HAP-1 (cell line): ENCODE results near the gene VWA3B.

ENCODE experiments used
- DNase-seq, 2 experiments: peaks; one replicate each; pipeline ENCODE4 v3.0.0-alpha.2; 2016 to 2020; ENCODE audit warnings: low spot score in 2 of 2
- H3K27me3 ChIP-seq: fragments of 250-450 bp; sonication (Bioruptor Pico); 2 replicates; pipeline ENCODE4 v1.5.1; 2020; ENCODE audit warnings: low read depth, mild to moderate bottlenecking, moderate library complexity
- H3K36me3 ChIP-seq: fragments of 250-450 bp; sonication (Bioruptor Pico); replicated peaks from 2 replicates; pipeline ENCODE4 v1.5.1; 2020; ENCODE audit warnings: mild to moderate bottlenecking
- H3K4me1 ChIP-seq: fragments of 250-450 bp; sonication (Bioruptor Pico); 2 replicates; pipeline ENCODE4 v1.5.1; 2020; ENCODE audit warnings: mild to moderate bottlenecking
- H3K4me3 ChIP-seq: fragments of 250-450 bp; sonication (Bioruptor Pico); 2 replicates; pipeline ENCODE4 v1.5.1; 2020; ENCODE audit warnings: mild to moderate bottlenecking, moderate library complexity
- H3K9me3 ChIP-seq: fragments of 250-450 bp; sonication (Bioruptor Pico); 2 replicates; pipeline ENCODE4 v1.5.1; 2020; ENCODE audit warnings: mild to moderate bottlenecking, moderate library complexity
- in situ Hi-C: fragments of 300-500 bp; cut with MboI; formaldehyde crosslinking; loops from 3 replicates; pipeline ENCODE4 v1.14.3; 2020; ENCODE audit warnings: low sequenced_read_pairs, inconsistent platforms, mixed read lengths

VWA3B gene

GRCh38 chr2:98065808-98066207, 21.2 kb upstream of the VWA3B start:
- Histone ChIP-seq H3K4me3 (no peak overlapping the region), H3K4me1 (peaks cover 4% of the 10 kb centered on the region), H3K9me3 (no peaks in the 10 kb centered on the region), H3K27me3 (no peaks in the 10 kb centered on the region), H3K36me3 (no peaks in the 10 kb centered on the region)
- in situ Hi-C loops = no loop called here
- DNase-seq = no peak

- Histone ChIP-seq H3K9me3 (no peaks in the 10 kb centered on the region), H3K36me3 (no peaks in the 10 kb centered on the region), H3K4me3 (no peak overlapping the region), H3K27me3 (no peaks in the 10 kb centered on the region), H3K4me1 (peaks cover 10% of the 10 kb centered on the region)
- in situ Hi-C loops = no loop called here
- DNase-seq = no peak
These were observed 19.8 kb upstream of the VWA3B start for GRCh38 chr2:98067160-98067559.

- H3K4me1 ChIP-seq = peaks cover 10% of the 10 kb centered on the region
These were observed 16.9 kb upstream of the VWA3B start for GRCh38 chr2:98070081-98070480.

GRCh38 chr2:98072442-98072841, 14.5 kb upstream of the VWA3B start:
- no peak overlapping the region for H3K4me3 ChIP-seq
- peaks cover 4% of the 10 kb centered on the region; the same call in 1 of the 2 replicates for H3K9me3 ChIP-seq
- H3K36me3 ChIP-seq = no peaks in the 10 kb centered on the region
- H3K4me1 ChIP-seq = peaks cover 10% of the 10 kb centered on the region
- H3K27me3 ChIP-seq = no peaks in the 10 kb centered on the region
- in situ Hi-C loops = no loop called here
- no peak for DNase-seq

More at GRCh38 chr2:98070081-98070480, 16.9 kb upstream of the VWA3B start:
- DNase-seq = no peak
- Histone ChIP-seq H3K36me3 (no peaks in the 10 kb centered on the region), H3K9me3 (no peaks in the 10 kb centered on the region), H3K27me3 (no peaks in the 10 kb centered on the region), H3K4me3 (no peak overlapping the region)
- in situ Hi-C loops = no loop called here

- H3K4me3 ChIP-seq = no peak overlapping the region
- DNase-seq = no peak
- in situ Hi-C loops = no loop called here
- H3K9me3 ChIP-seq = peaks cover 6% of the 10 kb centered on the region; the same call in 1 of the 2 replicates
- H3K36me3 ChIP-seq = no peaks in the 10 kb centered on the region
- H3K27me3 ChIP-seq = no peaks in the 10 kb centered on the region
- H3K4me1 ChIP-seq = no peaks in the 10 kb centered on the region
These were observed 8.3 kb upstream of the VWA3B start for GRCh38 chr2:98078701-98079100.

GRCh38 chr2:98084151-98084868, 2.7 kb upstream of the VWA3B start:
- in situ Hi-C loops = no loop called here
- H3K27me3 ChIP-seq = no peaks in the 10 kb centered on the region
- H3K36me3 ChIP-seq = no peaks in the 10 kb centered on the region
- no peaks in the 10 kb centered on the region for H3K4me1 ChIP-seq
- DNase-seq = no peak
- no peaks in the 10 kb centered on the region; the same call in 1 of the 2 replicates for H3K9me3 ChIP-seq
- H3K4me3 ChIP-seq = no peak overlapping the region

- Histone ChIP-seq H3K9me3 (no peaks in the 10 kb centered on the region), H3K27me3 (no peaks in the 10 kb centered on the region), H3K4me3 (no peak overlapping the region), H3K4me1 (no peaks in the 10 kb centered on the region), H3K36me3 (no peaks in the 10 kb centered on the region)
- in situ Hi-C loops = no loop called here
- no peak for DNase-seq
These were observed 2.1 kb upstream of the VWA3B start for GRCh38 chr2:98084869-98085238.

GRCh38 chr2:98085649-98086048, 1.3 kb upstream of the VWA3B start:
- no peak for DNase-seq
- Histone ChIP-seq H3K4me3 (no peak overlapping the region), H3K27me3 (no peaks in the 10 kb centered on the region), H3K36me3 (no peaks in the 10 kb centered on the region), H3K4me1 (no peaks in the 10 kb centered on the region), H3K9me3 (no peaks in the 10 kb centered on the region)
- in situ Hi-C loops = no loop called here

- H3K36me3 ChIP-seq = no peaks in the 10 kb centered on the region
- in situ Hi-C loops = no loop called here
- no peaks in the 10 kb centered on the region for H3K9me3 ChIP-seq
- no peak for DNase-seq
- no peaks in the 10 kb centered on the region for H3K4me1 ChIP-seq
- no peak overlapping the region for H3K4me3 ChIP-seq
- H3K27me3 ChIP-seq = no peaks in the 10 kb centered on the region
These were observed 567 bp downstream of the VWA3B start for GRCh38 chr2:98087447-98088020.

- no peaks in the 10 kb centered on the region for H3K4me1 ChIP-seq
- no peaks in the 10 kb centered on the region for H3K9me3 ChIP-seq
- no peaks in the 10 kb centered on the region for H3K36me3 ChIP-seq
- in situ Hi-C loops = no loop called here
- H3K4me3 ChIP-seq = no peak overlapping the region
- no peak for DNase-seq
- H3K27me3 ChIP-seq = no peaks in the 10 kb centered on the region
These were observed 1.3 kb downstream of the VWA3B start for GRCh38 chr2:98088261-98088660.

- Histone ChIP-seq H3K4me3 (no peak overlapping the region), H3K36me3 (no peaks in the 10 kb centered on the region), H3K4me1 (no peaks in the 10 kb centered on the region), H3K27me3 (no peaks in the 10 kb centered on the region), H3K9me3 (0 out of 2 replicates have a peak, but pooled peaks cover 1% of the 10 kb centered on the region)
- in situ Hi-C loops = no loop called here
- no peak for DNase-seq
These were observed 3.0 kb downstream of the VWA3B start for GRCh38 chr2:98089941-98090340.

- Histone ChIP-seq H3K27me3 (no peaks in the 10 kb centered on the region), H3K36me3 (no peaks in the 10 kb centered on the region), H3K4me3 (no peak overlapping the region), H3K4me1 (no peaks in the 10 kb centered on the region), H3K9me3 (0 out of 2 replicates have a peak, but pooled peaks cover 8% of the 10 kb centered on the region)
- in situ Hi-C loops = no loop called here
- DNase-seq = no peak
These were observed 4.0 kb downstream of the VWA3B start for GRCh38 chr2:98090951-98091350.

- DNase-seq = no peak
- Histone ChIP-seq H3K36me3 (no peaks in the 10 kb centered on the region), H3K27me3 (no peaks in the 10 kb centered on the region), H3K4me1 (no peaks in the 10 kb centered on the region), H3K9me3 (0 out of 2 replicates have a peak, but pooled peaks cover 8% of the 10 kb centered on the region), H3K4me3 (no peak overlapping the region)
- in situ Hi-C loops = no loop called here
These were observed 4.8 kb downstream of the VWA3B start for GRCh38 chr2:98091738-98092137.

GRCh38 chr2:98093146-98093545, 6.2 kb downstream of the VWA3B start:
- H3K9me3 ChIP-seq = 0 out of 2 replicates have a peak, but pooled peaks cover 8% of the 10 kb centered on the region
- no peak for DNase-seq
- no peaks in the 10 kb centered on the region for H3K4me1 ChIP-seq
- no peak overlapping the region for H3K4me3 ChIP-seq
- H3K27me3 ChIP-seq = no peaks in the 10 kb centered on the region
- no peaks in the 10 kb centered on the region for H3K36me3 ChIP-seq
- in situ Hi-C loops = no loop called here
